C4-2B (cell line): ENCODE data around the gene TBC1D22A.

Experiments
- ZFX ChIP-seq: fragments of 450-650 bp; IDR thresholded peaks from 2 replicates; pipeline ENCODE4 v1.6.1; 2017
- TF ChIP-seq, protein P1 (sequence below): fragments of 450-650 bp; conservative IDR thresholded peaks from 2 replicates; pipeline ENCODE4 v1.5.1; 2017; ENCODE audit warnings: mild to moderate bottlenecking

DNA sequence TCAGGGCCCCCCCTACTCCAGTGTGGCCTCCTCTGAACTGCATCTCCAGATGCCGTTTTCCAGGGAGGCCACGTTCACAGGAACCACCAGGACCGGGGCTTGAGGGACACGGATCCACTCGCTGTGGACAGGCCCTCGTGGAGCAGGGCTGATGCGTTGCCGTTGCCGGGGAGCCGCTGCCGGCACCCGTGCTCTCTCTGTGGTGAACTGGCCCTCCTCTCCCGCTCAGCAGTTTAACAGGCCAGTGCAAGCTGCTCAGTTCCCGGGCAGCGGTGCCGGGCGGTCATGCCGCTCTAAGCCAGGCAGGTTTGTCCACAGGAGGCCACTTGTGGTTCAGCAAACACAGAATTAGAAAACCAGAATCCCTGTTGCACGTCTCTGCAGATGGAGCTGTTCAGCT lies 301.6 kb downstream of the TBC1D22A start:
- TF ChIP-seq, protein P1, sequence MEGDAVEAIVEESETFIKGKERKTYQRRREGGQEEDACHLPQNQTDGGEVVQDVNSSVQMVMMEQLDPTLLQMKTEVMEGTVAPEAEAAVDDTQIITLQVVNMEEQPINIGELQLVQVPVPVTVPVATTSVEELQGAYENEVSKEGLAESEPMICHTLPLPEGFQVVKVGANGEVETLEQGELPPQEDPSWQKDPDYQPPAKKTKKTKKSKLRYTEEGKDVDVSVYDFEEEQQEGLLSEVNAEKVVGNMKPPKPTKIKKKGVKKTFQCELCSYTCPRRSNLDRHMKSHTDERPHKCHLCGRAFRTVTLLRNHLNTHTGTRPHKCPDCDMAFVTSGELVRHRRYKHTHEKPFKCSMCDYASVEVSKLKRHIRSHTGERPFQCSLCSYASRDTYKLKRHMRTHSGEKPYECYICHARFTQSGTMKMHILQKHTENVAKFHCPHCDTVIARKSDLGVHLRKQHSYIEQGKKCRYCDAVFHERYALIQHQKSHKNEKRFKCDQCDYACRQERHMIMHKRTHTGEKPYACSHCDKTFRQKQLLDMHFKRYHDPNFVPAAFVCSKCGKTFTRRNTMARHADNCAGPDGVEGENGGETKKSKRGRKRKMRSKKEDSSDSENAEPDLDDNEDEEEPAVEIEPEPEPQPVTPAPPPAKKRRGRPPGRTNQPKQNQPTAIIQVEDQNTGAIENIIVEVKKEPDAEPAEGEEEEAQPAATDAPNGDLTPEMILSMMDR, result no peak
- TF ChIP-seq ZFX, result no peak
